H1 (cell line): ENCODE data around the gene PTPRF. TPM values are rescaled to one million over a fixed set of nuclear protein-coding genes. Genes with fewer than 3 reads are reported as not detected.
A peak's percentile ranks its signal among the peaks of the same experiment; 100 is the strongest.

Experiments
- CTCF ChIA-PET: fragments of 300-600 bp; sonication (Branson Sonifier 250); formaldehyde crosslinking; loops from one replicate; lab custom pipeline; 2021; ENCODE audit not compliant: partially characterized antibody; lab: Charles Lee
- POLR2A ChIA-PET: fragments of 300-600 bp; sonication (Branson Sonifier 250); formaldehyde crosslinking; loops from one replicate; lab custom pipeline; 2021; ENCODE audit warnings: inconsistent platforms; ENCODE audit not compliant: partially characterized antibody; lab: Charles Lee
- DNase-seq, 2 experiments: peaks; one replicate each; pipeline versions ENCODE4 v3.0.0 to v3.0.0-alpha.2; 2010 to 2022; ENCODE audit warnings: low spot score in 2 of 2, low read depth in 1 of 2, mixed read lengths in 1 of 2
- FAIRE-seq: peaks from 2 replicates; lab custom pipeline; 2011; peaks lifted over from hg19 to GRCh38; lab: Jason Lieb, UNC
- H2AFZ ChIP-seq: 2 replicates; pipeline ENCODE4 v1.8.1; 2012; ENCODE audit warnings: low read length, inconsistent platforms
- H2AK5ac ChIP-seq: 2 replicates; pipeline ENCODE4 v1.6.1; 2013; ENCODE audit warnings: low read depth, low read length
- H2BK120ac ChIP-seq: replicated peaks from 2 replicates; pipeline ENCODE3; 2013; ENCODE audit warnings: low read depth, low read length, inconsistent platforms
- H2BK12ac ChIP-seq: 2 replicates; pipeline ENCODE4 v1.6.1; 2013; ENCODE audit warnings: low read depth, low read length
- H2BK15ac ChIP-seq: 2 replicates; pipeline ENCODE4 v1.6.1; 2013; ENCODE audit warnings: low read length
- H2BK20ac ChIP-seq: 2 replicates; pipeline ENCODE4 v1.6.1; 2013; ENCODE audit warnings: low read length
- H2BK5ac ChIP-seq: 2 replicates; pipeline ENCODE4 v1.6.1; 2013; ENCODE audit warnings: low read depth, low read length
- H3K14ac ChIP-seq: 2 replicates; pipeline ENCODE4 v1.6.1; 2013; ENCODE audit warnings: inconsistent platforms; ENCODE audit not compliant: insufficient read length
- H3K18ac ChIP-seq: 2 replicates; pipeline ENCODE4 v1.6.1; 2013; ENCODE audit warnings: low read length; ENCODE audit errors: extremely low read depth
- H3K23ac ChIP-seq: 2 replicates; pipeline ENCODE4 v1.6.1; 2013; ENCODE audit warnings: inconsistent platforms; ENCODE audit not compliant: insufficient read length
- H3K23me2 ChIP-seq: 2 replicates; pipeline ENCODE4 v1.6.1; 2013; ENCODE audit warnings: low read depth, low read length
- H3K27ac ChIP-seq: 2 replicates; pipeline ENCODE4 v1.6.1; 2011; ENCODE audit warnings: low read depth, low read length, inconsistent platforms
- H3K27me3 ChIP-seq, 4 experiments: replicated peaks in 1 of 4; 1 replicate in 1 of 4; 2 replicates in 3 of 4; pipeline versions ENCODE4 v1.6.1 to v1.8.1; 2011 to 2013; ENCODE audit warnings: low read length in 3 of 4, mild to moderate bottlenecking in 3 of 4, inconsistent platforms in 2 of 4, mixed read lengths in 2 of 4, moderate library complexity in 1 of 4; ENCODE audit not compliant: control insufficient read depth in 3 of 4, insufficient read depth in 3 of 4; ENCODE audit errors: extremely low read depth in 1 of 4
- H3K36me3 ChIP-seq, 4 experiments: 2 replicates each; pipeline versions ENCODE4 v1.6.1 to v1.8.1; 2011 to 2013; ENCODE audit warnings: mild to moderate bottlenecking in 4 of 4, low read length in 3 of 4, moderate library complexity in 2 of 4, control low read depth in 1 of 4, inconsistent platforms in 1 of 4; ENCODE audit not compliant: insufficient read depth in 4 of 4, control insufficient read depth in 2 of 4
- H3K4ac ChIP-seq: replicated peaks from 2 replicates; pipeline ENCODE3; 2013; ENCODE audit warnings: low read length, low read depth, mixed read lengths, inconsistent platforms; ENCODE audit not compliant: insufficient read length
- H3K4me1 ChIP-seq, 4 experiments: replicated peaks in 1 of 4; 1 replicate in 1 of 4; 2 replicates in 3 of 4; pipeline versions ENCODE4 v1.6.1 to v1.8.1; 2011 to 2013; ENCODE audit warnings: low read length in 3 of 4, inconsistent platforms in 2 of 4, mixed read lengths in 1 of 4; ENCODE audit not compliant: insufficient read depth in 4 of 4, control insufficient read depth in 3 of 4
- H3K4me2 ChIP-seq, 2 experiments: 2 replicates each; pipeline versions ENCODE4 v1.6.1 to v1.8.1; 2011 to 2013; ENCODE audit warnings: low read depth in 2 of 2, low read length in 2 of 2, control low read depth in 1 of 2, inconsistent platforms in 1 of 2, mild to moderate bottlenecking in 1 of 2; ENCODE audit not compliant: insufficient read depth in 1 of 2
- H3K4me3 ChIP-seq, 4 experiments: fragments of 200-600, 300-600 bp in 1 of 4; sonication (generic), shearing (Covaris generic), sonication (Bioruptor Twin) in 1 of 4; 2 replicates each; pipeline versions ENCODE4 v1.5.1 to v1.8.1; 2011 to 2016; ENCODE audit warnings: low read length in 4 of 4, low read depth in 3 of 4, control low read depth in 2 of 4, inconsistent platforms in 2 of 4, mild to moderate bottlenecking in 2 of 4, mixed read lengths in 1 of 4, moderate library complexity in 1 of 4; ENCODE audit not compliant: insufficient read depth in 2 of 4; ENCODE audit errors: extremely low read depth in 1 of 4
- H3K56ac ChIP-seq: replicated peaks from 2 replicates; pipeline ENCODE3; 2013; ENCODE audit warnings: low read depth, mild to moderate bottlenecking, mixed read lengths, low read length, inconsistent platforms; ENCODE audit not compliant: insufficient read length
- H3K79me1 ChIP-seq: 2 replicates; pipeline ENCODE4 v1.6.1; 2013; ENCODE audit warnings: low read depth, low read length, control low read depth
- H3K79me2 ChIP-seq, 2 experiments: 2 replicates each; pipeline versions ENCODE4 v1.6.1 to v1.8.1; 2012 to 2013; ENCODE audit warnings: low read length in 2 of 2, mild to moderate bottlenecking in 2 of 2, inconsistent platforms in 1 of 2; ENCODE audit not compliant: insufficient read depth in 2 of 2, control insufficient read depth in 1 of 2
- H3K9ac ChIP-seq, 4 experiments: replicated peaks in 1 of 4; 1 replicate in 1 of 4; 2 replicates in 3 of 4; pipeline versions ENCODE4 v1.6.1 to v1.8.1; 2011 to 2013; ENCODE audit warnings: low read depth in 3 of 4, low read length in 3 of 4, control low read depth in 2 of 4, mild to moderate bottlenecking in 2 of 4, moderate library complexity in 2 of 4, inconsistent platforms in 1 of 4; ENCODE audit errors: extremely low read depth in 1 of 4
- H3K9me3 ChIP-seq, 2 experiments: 2 replicates each; pipeline versions ENCODE4 v1.6.1 to v1.8.1; 2012 to 2013; ENCODE audit warnings: mild to moderate bottlenecking in 2 of 2, moderate library complexity in 2 of 2, control low read depth in 1 of 2, inconsistent platforms in 1 of 2, low read depth in 1 of 2, low read length in 1 of 2, mixed read lengths in 1 of 2; ENCODE audit not compliant: insufficient read depth in 2 of 2
- H4K20me1 ChIP-seq, 2 experiments: replicated peaks in 1 of 2; 2 replicates each; pipeline versions ENCODE3 to v1.8.1; 2011 to 2013; ENCODE audit warnings: inconsistent platforms in 2 of 2, low read length in 2 of 2, mild to moderate bottlenecking in 1 of 2; ENCODE audit not compliant: insufficient read depth in 2 of 2, control insufficient read depth in 1 of 2
- H4K5ac ChIP-seq: 2 replicates; pipeline ENCODE4 v1.6.1; 2013; ENCODE audit warnings: low read length, low read depth, mixed read lengths, inconsistent platforms; ENCODE audit not compliant: insufficient read length
- H4K8ac ChIP-seq: 2 replicates; pipeline ENCODE4 v1.8.0; 2013; ENCODE audit warnings: mild to moderate bottlenecking, moderate library complexity, low read length, inconsistent platforms; ENCODE audit not compliant: insufficient read depth; ENCODE audit errors: extremely low read depth
- H4K91ac ChIP-seq: replicated peaks from 2 replicates; pipeline ENCODE3; 2013; ENCODE audit warnings: low read length, mixed read lengths, inconsistent platforms; ENCODE audit not compliant: insufficient read length
- BACH1 ChIP-seq: IDR thresholded peaks from 2 replicates; pipeline ENCODE4 v1.6.1; 2012; ENCODE audit warnings: low read length, improper control_type of control experiment
- KDM1A ChIP-seq: fragments of 200-600, 300-600 bp; sonication (generic); IDR thresholded peaks from 2 replicates; pipeline ENCODE4 v1.7.1; 2016; ENCODE audit warnings: mild to moderate bottlenecking, low read length, borderline replicate concordance
- MAFK ChIP-seq: IDR thresholded peaks from 2 replicates; pipeline ENCODE4 v1.6.1; 2012; ENCODE audit warnings: low read depth, mild to moderate bottlenecking, improper control_type of control experiment, low read length
- NANOG ChIP-seq: IDR thresholded peaks from 2 replicates; pipeline ENCODE4 v1.6.1; 2011; ENCODE audit warnings: low read length, low read depth, mild to moderate bottlenecking, inconsistent platforms; ENCODE audit not compliant: insufficient read depth, poor library complexity, severe bottlenecking
- RBBP5 ChIP-seq: IDR thresholded peaks from 2 replicates; pipeline ENCODE4 v1.7.1; 2012; ENCODE audit warnings: low read depth, mild to moderate bottlenecking, inconsistent platforms, low read length, moderate library complexity, borderline replicate concordance
- SP4 ChIP-seq: IDR thresholded peaks from 2 replicates; pipeline ENCODE4 v1.6.1; 2012; ENCODE audit warnings: low read length, inconsistent platforms
- YY1 ChIP-seq: IDR thresholded peaks from 2 replicates; pipeline ENCODE4 v1.6.1; 2011; ENCODE audit warnings: low read depth, mild to moderate bottlenecking, low read length
- WGBS, 2 experiments: shearing (Covaris generic) in 1 of 2; methylation state at CpG; one replicate each; pipeline versions ENCODE4 v1.1.6 to v1.1.7; 2013 to 2015; ENCODE audit warnings: low lambda C conversion rate in 2 of 2, mixed read lengths in 2 of 2, inconsistent platforms in 1 of 2, low coverage in 1 of 2, missing lambda C conversion rate in 1 of 2; ENCODE audit not compliant: insufficient replicate concordance in 2 of 2, insufficient coverage in 1 of 2, insufficient read length in 1 of 2; ENCODE audit errors: extremely low coverage in 1 of 2, missing lambda C conversion rate in 1 of 2; 5-methylcytosine and 5-hydroxymethylcytosine counted together
- polyA plus RNA-seq, 7 experiments: library from polyadenylated mRNA; depleted of rRNA in 3 of 7; stranded (reverse) in 5 of 7; unstranded in 2 of 7; fragments of >200 nt in 5 of 7; fragments of 200-250 nt in 2 of 7; gene quantifications; 1 replicate in 5 of 7; 2 replicates in 1 of 7; 4 replicates in 1 of 7; pipeline versions ENCODE4 v1.2.1 to v1.2.3, GENCODE V29; 2011 to 2013; ENCODE audit warnings: missing spikeins in 2 of 7, mixed read lengths in 2 of 7
- total RNA-seq: library from RNA; stranded (reverse); fragmentation: NEBNext Ultra II Directional; extraction: Animal tissue kit (Norgen Biotek cat#: 25700); gene quantifications from 2 replicates; pipeline ENCODE4 v1.2.1, GENCODE V29; 2021
- TF ChIP-seq, protein P1 (sequence below), 3 experiments: IDR thresholded peaks; 1 replicate in 2 of 3; 2 replicates in 1 of 3; pipeline versions ENCODE4 v1.5.1 to v1.6.1; 2011; ENCODE audit warnings: low read length in 3 of 3, mild to moderate bottlenecking in 3 of 3, inconsistent platforms in 2 of 3, low read depth in 1 of 3, moderate library complexity in 1 of 3; ENCODE audit not compliant: insufficient read depth in 1 of 3; ENCODE audit errors: control extremely low read depth in 1 of 3

Gene PTPRF
- total and polyA plus RNA-seq, 2 of the 8 experiments (the other 6 are each of a cell fraction or from before 2014, with no cell fraction given): 136 to 231 TPM

GRCh38 chr1:43550598-43551246 lies 20.0 kb downstream of the PTPRF start:
- Histone ChIP-seq H2BK15ac (peak overlapping the region; percentile 73; the same call in 1 of the 2 replicates), H4K20me1 (peaks cover 5 to 15% of the 10 kb centered on the region in 2 experiments), H2BK5ac (peak overlapping the region; percentile 84), H3K79me2 (peaks cover 0 to 48% of the 10 kb centered on the region in 2 experiments; a peak in 1 of 4 replicates), H4K5ac (peak overlapping the region; percentile 87), H2BK120ac (peak overlapping the region; percentile 83), H3K27me3 (no peaks in the 10 kb centered on the region; a peak in 1 of 7 replicates), H3K23ac (no peak overlapping the region), H3K79me1 (peaks cover 20% of the 10 kb centered on the region), H3K36me3 (peaks cover 9 to 15% (median 10%) of the 10 kb centered on the region in 4 experiments; a peak in 7 of 8 replicates), H3K23me2 (peaks cover 5% of the 10 kb centered on the region), H4K91ac (peak overlapping the region; percentile 92), H3K9ac (peak overlapping the region in 3 of 4 experiments; percentile 59 to 72 (median 66); a peak in 6 of 7 replicates), H3K4me1 (peaks cover 17 to 58% (median 44%) of the 10 kb centered on the region in 4 experiments), H3K4me2 (peak overlapping the region; percentile 72 to 83), H3K9me3 (no peaks in the 10 kb centered on the region), H3K18ac (peak overlapping the region; percentile 89), H3K4me3 (peak overlapping the region; percentile 27 to 56 (median 48); a peak in 7 of 8 replicates), H4K8ac (peak overlapping the region; percentile 94; the same call in 1 of the 2 replicates), H3K4ac (peak overlapping the region; percentile 63), H2BK20ac (peak overlapping the region; percentile 98; the same call in 1 of the 2 replicates), H3K27ac (peak overlapping the region; percentile 84), H3K56ac (peak overlapping the region; percentile 34), H2BK12ac (peak overlapping the region; percentile 100), H3K14ac (no peak overlapping the region), H2AK5ac (peak overlapping the region; percentile 97), H2AFZ (no peak overlapping the region)
- FAIRE-seq: no peak
- CTCF ChIA-PET: interaction anchor here (0.6 to 15.4 kb wide), 18 partner anchors 8 to 183 kb away, joined by 3 to 169 read pairs (median 3); partner anchors contain the start of genes ELOVL1, MED8, PTPRF and SZT2
- POLR2A ChIA-PET: interaction anchor here (0.6 to 14.9 kb wide), 15 partner anchors 8 to 156 kb away, joined by 3 to 270 read pairs (median 5); partner anchors contain the start of genes KDM4A, PTPRF and ST3GAL3
- DNase-seq: no peak
- 69% methylated on average over 15 of the region's 15 CpGs; no CpG with 5 or more reads in 1 of the 2 experiments for WGBS, 2 experiments
- TF ChIP-seq SP4: no peak; the same call in 1 of the 2 replicates
- TF ChIP-seq KDM1A: peak; percentile 97
- TF ChIP-seq BACH1: peak; percentile 38; the same call in 1 of the 2 replicates
- TF ChIP-seq NANOG: no peak
- TF ChIP-seq MAFK: peak; percentile 25; the same call in 1 of the 2 replicates
- TF ChIP-seq YY1: no peak
- 0 out of 2 replicates have a peak, but pooled peaks have one; percentile 15 for TF ChIP-seq RBBP5
- TF ChIP-seq, protein P1, sequence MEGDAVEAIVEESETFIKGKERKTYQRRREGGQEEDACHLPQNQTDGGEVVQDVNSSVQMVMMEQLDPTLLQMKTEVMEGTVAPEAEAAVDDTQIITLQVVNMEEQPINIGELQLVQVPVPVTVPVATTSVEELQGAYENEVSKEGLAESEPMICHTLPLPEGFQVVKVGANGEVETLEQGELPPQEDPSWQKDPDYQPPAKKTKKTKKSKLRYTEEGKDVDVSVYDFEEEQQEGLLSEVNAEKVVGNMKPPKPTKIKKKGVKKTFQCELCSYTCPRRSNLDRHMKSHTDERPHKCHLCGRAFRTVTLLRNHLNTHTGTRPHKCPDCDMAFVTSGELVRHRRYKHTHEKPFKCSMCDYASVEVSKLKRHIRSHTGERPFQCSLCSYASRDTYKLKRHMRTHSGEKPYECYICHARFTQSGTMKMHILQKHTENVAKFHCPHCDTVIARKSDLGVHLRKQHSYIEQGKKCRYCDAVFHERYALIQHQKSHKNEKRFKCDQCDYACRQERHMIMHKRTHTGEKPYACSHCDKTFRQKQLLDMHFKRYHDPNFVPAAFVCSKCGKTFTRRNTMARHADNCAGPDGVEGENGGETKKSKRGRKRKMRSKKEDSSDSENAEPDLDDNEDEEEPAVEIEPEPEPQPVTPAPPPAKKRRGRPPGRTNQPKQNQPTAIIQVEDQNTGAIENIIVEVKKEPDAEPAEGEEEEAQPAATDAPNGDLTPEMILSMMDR (IDR thresholded peaks at IDR 0.05; ENCODE audit: control extremely low read depth in 1 of 3, insufficient read depth in 1 of 3, low read depth in 1 of 3, low read length in 3 of 3): no peak
